K562 (cell line): ENCODE results near the gene CPSF4L. TPM values are rescaled to one million over a fixed set of nuclear protein-coding genes. Genes with fewer than 3 reads are reported as not detected.

Experiments used
- ATAC-seq: fragments of 200-7000 bp; cut with Tn5 transposase; 3 replicates; pipeline ENCODE4 v1.9.1; 2020; ENCODE audit warnings: moderate library complexity
- BruUV-seq: library from RNA; stranded (reverse); fragments of 400-500 nt; replicated peaks from 2 replicates; lab custom pipeline; 2021; lab: Mats Ljungman, UMichigan
- CTCF ChIA-PET: fragments of 300-600 bp; formaldehyde crosslinking; extraction: SDS; loops from one replicate; lab custom pipeline; 2021; ENCODE audit warnings: low intra/inter-chr PET ratio; lab: Yijun Ruan, JAX
- POLR2A ChIA-PET: fragments of 300-600, 350-650 bp; sonication (Branson Sonifier 250); formaldehyde crosslinking; extraction: SDS; loops from one replicate; lab custom pipeline; 2021; ENCODE audit warnings: antibody characterized with exemption, inconsistent platforms; lab: Yijun Ruan, JAX
- DNase-seq, 4 experiments: peaks; one replicate each; pipeline versions ENCODE4 v3.0.0 to v3.0.0-alpha.2; 2011 to 2018; ENCODE audit warnings: low spot score in 3 of 4, mixed read lengths in 3 of 4; ENCODE audit errors: extremely low read depth in 1 of 4
- FAIRE-seq: peaks from 2 replicates; lab custom pipeline; 2011; peaks lifted over from hg19 to GRCh38; lab: Jason Lieb, UNC
- H2AFZ ChIP-seq: 2 replicates; pipeline ENCODE4 v1.6.0; 2011; ENCODE audit warnings: low read depth, low read length, control low read depth, inconsistent platforms
- H3K27ac ChIP-seq: fragments of 200-600 bp; 3 replicates; pipeline ENCODE4 v1.8.0; 2011; ENCODE audit warnings: low read depth, mild to moderate bottlenecking, control low read depth, inconsistent platforms, low read length, moderate library complexity, mixed read lengths; ENCODE audit errors: extremely low read depth
- H3K27me3 ChIP-seq, 2 experiments: fragments of 300-600 bp in 1 of 2; 2 replicates in 1 of 2; 3 replicates in 1 of 2; pipeline versions ENCODE4 v1.6.0 to v1.8.0; 2011; ENCODE audit warnings: inconsistent platforms in 2 of 2, low read length in 2 of 2, mild to moderate bottlenecking in 1 of 2, mixed read lengths in 1 of 2, moderate library complexity in 1 of 2; ENCODE audit not compliant: control insufficient read depth in 2 of 2, insufficient read depth in 2 of 2
- H3K36me3 ChIP-seq: fragments of 300-600 bp; 3 replicates; pipeline ENCODE4 v1.8.0; 2011; ENCODE audit warnings: mild to moderate bottlenecking, low read length, inconsistent platforms; ENCODE audit not compliant: control insufficient read depth, insufficient read depth
- H3K4me1 ChIP-seq, 2 experiments: fragments of 200-600 bp in 1 of 2; replicated peaks in 1 of 2; 2 replicates in 1 of 2; 3 replicates in 1 of 2; pipeline versions ENCODE4 v1.5.1 to v1.8.0; 2011; ENCODE audit warnings: inconsistent platforms in 2 of 2, low read length in 2 of 2, mild to moderate bottlenecking in 1 of 2, mixed read lengths in 1 of 2, moderate library complexity in 1 of 2; ENCODE audit not compliant: control insufficient read depth in 2 of 2, insufficient read depth in 2 of 2
- H3K4me2 ChIP-seq: 2 replicates; pipeline ENCODE4 v1.6.1; 2011; ENCODE audit warnings: low read length, control low read depth, inconsistent platforms, mixed read lengths; ENCODE audit not compliant: insufficient read depth
- H3K4me3 ChIP-seq: fragments of 200-600 bp; sonication (generic), shearing (Covaris generic); 2 replicates; pipeline ENCODE4 v1.5.1; 2016; ENCODE audit warnings: control low read depth, inconsistent platforms
- H3K79me2 ChIP-seq: fragments of 200-600 bp; 3 replicates; pipeline ENCODE4 v1.8.0; 2011; ENCODE audit warnings: low read length, inconsistent platforms; ENCODE audit not compliant: control insufficient read depth, insufficient read depth
- H3K9ac ChIP-seq, 2 experiments: 2 replicates each; pipeline versions ENCODE4 v1.6.0 to v1.6.1; 2011; ENCODE audit warnings: low read depth in 2 of 2, low read length in 2 of 2, control low read depth in 1 of 2, inconsistent platforms in 1 of 2, mild to moderate bottlenecking in 1 of 2, mixed read lengths in 1 of 2; ENCODE audit not compliant: insufficient read depth in 1 of 2
- H3K9me1 ChIP-seq: one replicate; pipeline ENCODE4 v1.6.0; 2011; ENCODE audit warnings: inconsistent platforms, mild to moderate bottlenecking, low read length, moderate library complexity; ENCODE audit not compliant: control insufficient read depth, insufficient read depth
- H3K9me3 ChIP-seq: replicated peaks from 2 replicates; pipeline ENCODE4 v1.5.1; 2011; ENCODE audit warnings: low read depth, low read length, inconsistent platforms; ENCODE audit not compliant: control insufficient read depth, insufficient read depth
- H4K20me1 ChIP-seq: replicated peaks from 2 replicates; pipeline ENCODE4 v1.6.1; 2011; ENCODE audit warnings: low read length, inconsistent platforms, mixed read lengths; ENCODE audit not compliant: control insufficient read depth, insufficient read depth
- ARID1B ChIP-seq: fragments of 450-650 bp; IDR thresholded peaks from 2 replicates; pipeline ENCODE4 v1.6.1; 2016; ENCODE audit warnings: antibody characterized with exemption, mild to moderate bottlenecking, inconsistent platforms
- ATF1 ChIP-seq, 2 experiments: fragments of 450-650 bp in 1 of 2; IDR thresholded peaks; 2 replicates each; pipeline ENCODE4 v1.6.1; 2016; ENCODE audit warnings: missing compliant biosample characterization in 1 of 2, missing genetic modification characterization in 1 of 2
- HLTF ChIP-seq: fragments of 450-650 bp; IDR thresholded peaks from 2 replicates; pipeline ENCODE4 v1.6.1; 2016
- KLF10 ChIP-seq: fragments of 250-450 bp; sonication (Bioruptor Pico); IDR thresholded peaks from 2 replicates; pipeline ENCODE4 v1.6.1; 2021; ENCODE audit warnings: matching md5 sums
- NUFIP1 ChIP-seq: fragments of 450-650 bp; IDR thresholded peaks from 2 replicates; pipeline ENCODE4 v1.6.1; 2018; ENCODE audit not compliant: partially characterized antibody
- PRDM10 ChIP-seq: fragments of 450-650 bp; IDR thresholded peaks from 2 replicates; pipeline ENCODE4 v1.6.1; 2018; ENCODE audit not compliant: partially characterized antibody
- PTRF ChIP-seq: fragments of 450-650 bp; IDR thresholded peaks from 2 replicates; pipeline ENCODE4 v1.6.1; 2016; ENCODE audit warnings: mild to moderate bottlenecking, missing genetic modification characterization, missing compliant biosample characterization
- RB1 ChIP-seq: fragments of 450-650 bp; IDR thresholded peaks from 2 replicates; pipeline ENCODE4 v1.6.1; 2017; ENCODE audit warnings: low read depth, mild to moderate bottlenecking
- SMARCA4 ChIP-seq: fragments of 450-650 bp; IDR thresholded peaks from 2 replicates; pipeline ENCODE4 v1.6.1; 2016
- ZNF146 ChIP-seq: IDR thresholded peaks from one replicate; pipeline ENCODE4 v1.6.1; 2018; ENCODE audit warnings: missing compliant biosample characterization; ENCODE audit not compliant: unreplicated experiment
- ZNF280B ChIP-seq: fragments of 250-450 bp; sonication (Bioruptor Pico); IDR thresholded peaks from 2 replicates; pipeline ENCODE4 v1.5.1; 2021; ENCODE audit warnings: mild to moderate bottlenecking
- WGBS: fragments of 100-300 bp; shearing (Covaris generic); methylation state at CpG from one replicate; pipeline ENCODE4 v1.1.6; 2016; ENCODE audit warnings: low coverage, mixed read lengths; ENCODE audit not compliant: insufficient coverage; ENCODE audit errors: missing lambda C conversion rate; 5-methylcytosine and 5-hydroxymethylcytosine counted together
- in situ Hi-C: fragments of 300-500 bp; cut with MboI; formaldehyde crosslinking; loops from 4 replicates; pipeline ENCODE4 v1.15.0; 2018; ENCODE audit warnings: inconsistent platforms, mixed read lengths
- intact Hi-C: fragments of 100-400 bp; cut with micrococcal nuclease; formaldehyde crosslinking; loops from 2 replicates; pipeline ENCODE4 v1.14.2; 2022
- polyA plus RNA-seq, 8 experiments: library from polyadenylated mRNA; depleted of rRNA in 4 of 8; stranded (reverse) in 5 of 8; unstranded in 3 of 8; fragments of >200 nt; fragmentation: Nextera tagmentation in 2 of 8; fragmentation: Illumina TruSeq in 1 of 8; extraction: Ambion mirVana in 2 of 8; extraction: Trizol in 1 of 8; gene quantifications; 2 replicates each; pipeline versions ENCODE4 v1.2.1 to v1.2.3, GENCODE V29; 2011 to 2014; ENCODE audit warnings: inconsistent platforms in 1 of 8, missing spikeins in 1 of 8
- total RNA-seq, 7 experiments: library from RNA; depleted of rRNA in 6 of 7; stranded (reverse); fragments of >200 nt in 6 of 7; fragmentation: Illumina TruSeq in 2 of 7; extraction: Trizol in 2 of 7; gene quantifications; 2 replicates each; pipeline versions ENCODE4 v1.2.1 to v1.2.3, GENCODE V29; 2011 to 2021; ENCODE audit warnings: low replicate concordance in 1 of 7

CPSF4L gene
- total and polyA plus RNA-seq, 9 of the 15 experiments (the other 6 are each of a cell fraction or from before 2014, with no cell fraction given) = not detected

GRCh38 chr17:73256220-73256619, 5.5 kb downstream of the CPSF4L start (continued):
- TF ChIP-seq KLF10 (CRISPR knock-in tag) = no peak
- TF ChIP-seq ZNF146 (CRISPR knock-in tag) = no peak
- TF ChIP-seq PRDM10 = no peak

- Histone ChIP-seq H3K9me3 (no peaks in the 10 kb centered on the region), H3K4me2 (no peak overlapping the region), H3K79me2 (no peaks in the 10 kb centered on the region), H4K20me1 (0 out of 2 replicates have a peak, but pooled peaks cover 3% of the 10 kb centered on the region), H2AFZ (no peak overlapping the region), H3K4me3 (no peak overlapping the region), H3K9me1 (no peaks in the 10 kb centered on the region), H3K4me1 (no peaks in the 10 kb centered on the region; a peak in 1 of 5 replicates), H3K27me3 (peaks cover 4 to 9% of the 10 kb centered on the region in 2 experiments; a peak in 4 of 5 replicates), H3K36me3 (no peaks in the 10 kb centered on the region), H3K27ac (no peak overlapping the region), H3K9ac (no peak overlapping the region)
- BruUV-seq = no TSS peak
- peak; percentile 66 to 78 (median 74) for DNase-seq
- intact Hi-C loops = loop anchor here (1.0 to 5.0 kb wide), 3 partner anchors 57 to 531 kb away; partner anchors contain the start of gene CDC42EP4
- peak; percentile 89 for ATAC-seq
- in situ Hi-C loops = loop anchor here (5.0 kb wide), 1 partner anchor 117 kb away; no protein-coding TSS in a partner anchor
- ChIA-PET CTCF (interaction anchor here (1.0 to 2.3 kb wide), 5 partner anchors 109 to 531 kb away, joined by 3 to 72 read pairs (median 4); no protein-coding TSS in a partner anchor), POLR2A (interaction anchor here (1.0 kb wide), 1 partner anchor 113 kb away, joined by 3 read pairs; no protein-coding TSS in a partner anchor)
- WGBS = under 1% methylated on average over 8 of the region's 8 CpGs
- FAIRE-seq = peak; percentile 96
- no peak for TF ChIP-seq HLTF
- no peak for TF ChIP-seq PTRF (tag)
- TF ChIP-seq NUFIP1 = no peak
- TF ChIP-seq RB1 = peak; percentile 63; the same call in 1 of the 2 replicates
- TF ChIP-seq ZNF280B (CRISPR knock-in tag) = no peak
- no peak for TF ChIP-seq ARID1B
- no peak for TF ChIP-seq ATF1 (CRISPR knock-in tag; IDR thresholded peaks at IDR 0.05)
- TF ChIP-seq ATF1 (tag; IDR thresholded peaks at IDR 0.05) = peak; percentile 50
- no peak for TF ChIP-seq SMARCA4
These were observed 6.0 kb downstream of the CPSF4L start for GRCh38 chr17:73255671-73256181.
